Activated naive CD8-positive, alpha-beta T cell (primary cell): Measurements from ENCODE around the gene ATG7.

Source experiments
- H3K27ac Mint-ChIP-seq: one replicate; pipeline ENCODE4 v1.8.0; 2021; ENCODE audit warnings: mixed read lengths
- H3K27me3 Mint-ChIP-seq: one replicate; pipeline ENCODE4 v1.8.0; 2021; ENCODE audit warnings: mixed read lengths
- H3K36me3 Mint-ChIP-seq: one replicate; pipeline ENCODE4 v1.8.0; 2021; ENCODE audit warnings: mixed read lengths
- H3K4me1 Mint-ChIP-seq: one replicate; pipeline ENCODE4 v1.8.0; 2021; ENCODE audit warnings: low read depth, mixed read lengths
- H3K4me3 Mint-ChIP-seq: one replicate; pipeline ENCODE4 v1.8.0; 2021; ENCODE audit warnings: mild to moderate bottlenecking, mixed read lengths
- H3K9me3 Mint-ChIP-seq: one replicate; pipeline ENCODE4 v1.8.0; 2021; ENCODE audit warnings: low read depth, mixed read lengths

The ATG7 gene

DNA sequence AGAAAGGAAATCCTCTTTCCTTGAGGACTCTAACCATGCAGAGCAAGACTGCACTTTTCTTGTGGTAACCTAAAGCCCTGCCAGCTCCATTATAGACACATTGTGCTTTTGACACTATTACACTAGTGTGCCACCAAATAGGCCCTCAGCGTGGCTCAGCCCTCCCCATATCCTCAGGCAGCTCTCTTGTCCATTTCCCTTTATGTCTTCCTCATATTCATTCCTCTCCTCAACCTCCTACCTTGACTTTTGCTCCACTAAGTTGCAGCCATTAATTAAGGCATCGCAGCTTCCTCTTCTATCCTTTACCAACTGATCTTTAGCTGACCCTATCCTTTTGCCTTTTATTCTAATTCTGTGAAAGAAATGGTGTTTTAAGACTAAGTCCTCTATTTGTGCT is 3.7 kb downstream of the ATG7 start:
- Mint-ChIP-seq H3K27me3 (no peaks in the 10 kb centered on the region), H3K4me3 (peak overlapping the region; percentile 38), H3K9me3 (no peaks in the 10 kb centered on the region), H3K36me3 (peaks cover 28% of the 10 kb centered on the region), H3K4me1 (peaks cover 65% of the 10 kb centered on the region), H3K27ac (peak overlapping the region; percentile 47)

DNA sequence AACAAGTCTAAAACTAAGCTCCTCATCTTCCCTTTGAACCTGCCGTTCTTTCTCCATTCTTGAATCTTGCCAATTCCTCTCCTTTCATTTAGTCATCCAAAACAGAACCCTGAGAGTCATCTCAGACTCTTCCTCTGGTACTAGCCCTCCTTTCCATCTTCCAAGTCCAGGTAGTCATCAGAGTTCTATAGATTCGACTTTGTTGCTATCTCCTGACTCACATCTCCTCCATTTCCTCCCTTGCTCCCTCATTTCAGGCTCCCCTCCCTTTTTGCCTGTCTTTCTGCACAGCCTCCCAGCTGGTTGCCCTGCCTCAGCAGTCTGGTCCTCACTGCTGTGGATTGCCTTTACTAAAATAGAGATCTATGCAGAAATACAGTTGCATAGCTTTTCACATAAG is 4.7 kb downstream of the ATG7 start:
- no peaks in the 10 kb centered on the region for H3K9me3 Mint-ChIP-seq
- no peak overlapping the region for H3K4me3 Mint-ChIP-seq
- H3K36me3 Mint-ChIP-seq = peaks cover 28% of the 10 kb centered on the region
- H3K27me3 Mint-ChIP-seq = no peaks in the 10 kb centered on the region
- no peak overlapping the region for H3K27ac Mint-ChIP-seq
- peaks cover 64% of the 10 kb centered on the region for H3K4me1 Mint-ChIP-seq

DNA sequence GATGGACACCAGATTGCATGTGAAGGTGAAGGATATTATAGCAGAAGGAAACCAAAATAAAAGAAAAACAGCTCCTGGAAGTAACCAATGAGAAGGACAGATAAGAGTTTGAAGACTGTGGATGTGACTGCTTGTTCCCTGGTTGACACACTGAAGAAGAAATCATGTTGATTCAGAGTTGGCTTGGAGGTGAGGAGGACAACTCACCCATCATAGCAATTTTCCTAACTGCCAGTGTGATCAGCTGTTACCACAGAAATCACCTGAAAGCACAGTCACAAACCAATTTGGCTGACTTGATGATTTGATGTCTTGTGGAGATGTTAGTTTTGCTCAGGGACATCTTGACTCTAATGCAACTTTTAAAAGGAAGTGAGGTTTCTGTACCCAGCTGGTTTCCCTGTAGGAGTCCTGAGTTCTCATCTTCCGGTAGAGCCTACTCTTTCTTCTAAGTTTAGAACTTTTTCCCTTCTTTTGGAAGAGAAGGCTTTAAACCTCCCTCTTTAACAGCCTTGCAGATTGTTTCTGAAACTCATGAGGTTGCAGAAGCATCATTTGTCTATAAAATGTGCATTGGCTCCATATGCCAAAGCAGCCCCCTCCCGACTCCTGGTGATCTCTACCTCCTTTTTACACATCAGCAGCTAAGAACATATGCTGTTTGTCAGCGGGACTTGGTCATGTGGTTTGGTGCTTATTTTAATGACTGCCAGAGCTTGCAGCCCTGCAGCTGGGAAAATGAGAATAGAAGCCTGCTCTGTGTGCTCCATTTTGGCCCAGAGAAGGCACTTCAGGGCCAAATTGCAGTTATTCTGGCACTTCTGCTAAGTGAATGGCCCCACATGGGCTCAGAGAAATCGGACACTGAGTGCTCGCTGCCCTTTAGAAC is 10.3 kb downstream of the ATG7 start:
- Mint-ChIP-seq H3K4me1 (peaks cover 37% of the 10 kb centered on the region), H3K27ac (peak overlapping the region; percentile 41), H3K27me3 (no peaks in the 10 kb centered on the region), H3K4me3 (no peak overlapping the region), H3K9me3 (no peaks in the 10 kb centered on the region), H3K36me3 (peaks cover 17% of the 10 kb centered on the region)

DNA sequence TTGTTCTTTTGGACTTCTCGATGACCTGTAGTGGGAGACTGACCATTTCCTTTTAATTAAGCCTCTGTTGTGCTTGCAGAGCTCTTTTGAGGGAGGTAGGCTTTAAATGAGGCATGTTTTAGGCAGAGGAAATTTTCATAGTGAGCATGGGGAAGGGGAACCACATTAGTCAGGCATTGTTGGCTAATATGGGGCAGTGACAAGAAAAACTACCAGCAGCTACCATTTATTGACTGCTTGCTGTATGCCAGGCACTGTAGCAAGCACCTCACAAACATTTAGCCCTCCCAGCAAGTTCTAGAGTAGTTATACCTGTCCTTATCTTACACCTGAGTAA is 10.9 kb downstream of the ATG7 start:
- H3K27me3 Mint-ChIP-seq = no peaks in the 10 kb centered on the region
- H3K4me1 Mint-ChIP-seq = peaks cover 39% of the 10 kb centered on the region
- H3K36me3 Mint-ChIP-seq = peaks cover 14% of the 10 kb centered on the region
- no peaks in the 10 kb centered on the region for H3K9me3 Mint-ChIP-seq
- H3K27ac Mint-ChIP-seq = no peak overlapping the region
- H3K4me3 Mint-ChIP-seq = no peak overlapping the region

DNA sequence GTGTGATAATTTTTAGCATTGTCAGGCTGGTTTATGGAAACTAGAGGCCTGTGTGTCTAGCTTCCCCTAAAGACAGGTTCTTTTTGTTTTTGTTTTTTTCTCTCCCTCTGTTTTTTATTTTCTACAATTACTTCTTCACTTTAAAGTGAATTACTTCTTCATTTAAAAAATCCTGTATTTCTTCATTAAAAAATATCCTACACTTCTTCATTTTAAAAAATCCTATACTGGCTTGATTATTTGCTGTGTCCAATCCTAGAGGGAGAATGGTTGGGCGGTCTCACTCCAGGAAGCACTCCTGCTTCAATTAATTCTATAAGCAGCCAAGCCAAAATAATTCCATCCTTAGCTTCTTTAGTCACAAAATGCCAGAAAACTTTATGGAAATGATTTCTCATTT is 11.8 kb downstream of the ATG7 start:
- H3K27me3 Mint-ChIP-seq = no peaks in the 10 kb centered on the region
- H3K4me3 Mint-ChIP-seq = no peak overlapping the region
- peaks cover 40% of the 10 kb centered on the region for H3K4me1 Mint-ChIP-seq
- no peak overlapping the region for H3K27ac Mint-ChIP-seq
- peaks cover 9% of the 10 kb centered on the region for H3K36me3 Mint-ChIP-seq
- no peaks in the 10 kb centered on the region for H3K9me3 Mint-ChIP-seq

DNA sequence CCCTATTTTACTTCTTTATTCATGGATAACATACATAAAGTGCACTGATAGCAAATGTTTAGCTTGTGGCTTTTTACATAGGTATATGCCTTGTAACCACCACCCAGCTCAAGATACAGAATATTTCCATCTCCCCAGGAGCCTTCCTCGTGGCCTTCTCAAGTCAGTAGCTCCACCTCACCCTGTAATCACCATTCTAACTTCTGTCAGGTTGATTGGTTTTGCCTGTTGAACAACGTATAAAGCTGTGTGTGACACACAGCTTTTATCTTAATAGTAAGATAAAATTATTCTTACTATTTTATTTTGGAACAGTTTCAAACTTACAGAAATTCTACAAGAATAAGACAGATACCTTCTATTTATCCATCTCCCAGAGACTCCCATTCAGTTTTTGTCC is 13.3 kb downstream of the ATG7 start:
- Mint-ChIP-seq H3K9me3 (no peaks in the 10 kb centered on the region), H3K27me3 (no peaks in the 10 kb centered on the region), H3K27ac (no peak overlapping the region), H3K36me3 (peaks cover 14% of the 10 kb centered on the region), H3K4me3 (no peak overlapping the region), H3K4me1 (peaks cover 49% of the 10 kb centered on the region)

DNA sequence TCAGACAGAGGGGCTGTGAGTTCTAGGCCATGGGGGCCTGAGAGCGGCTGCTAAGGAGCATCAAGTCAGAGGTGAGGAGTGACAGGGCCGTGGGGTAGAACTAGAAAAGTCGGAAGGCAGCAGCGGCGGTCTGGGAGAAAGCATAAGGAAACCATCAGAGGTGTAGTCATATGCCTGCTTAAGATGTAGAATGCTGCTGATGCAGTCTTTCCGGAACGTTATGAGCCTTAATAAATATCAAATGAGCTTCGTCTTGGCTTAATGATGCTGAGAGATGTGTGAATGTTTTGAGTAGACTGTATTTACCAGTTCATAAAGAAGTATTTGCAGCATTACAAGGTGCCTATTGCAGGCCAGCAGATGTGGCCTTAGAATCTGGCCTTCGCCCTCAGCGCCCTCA is 15.2 kb downstream of the ATG7 start:
- Mint-ChIP-seq H3K27ac (peak overlapping the region; percentile 91), H3K4me1 (peaks cover 55% of the 10 kb centered on the region), H3K27me3 (no peaks in the 10 kb centered on the region), H3K4me3 (no peak overlapping the region), H3K9me3 (no peaks in the 10 kb centered on the region), H3K36me3 (peaks cover 22% of the 10 kb centered on the region)

DNA sequence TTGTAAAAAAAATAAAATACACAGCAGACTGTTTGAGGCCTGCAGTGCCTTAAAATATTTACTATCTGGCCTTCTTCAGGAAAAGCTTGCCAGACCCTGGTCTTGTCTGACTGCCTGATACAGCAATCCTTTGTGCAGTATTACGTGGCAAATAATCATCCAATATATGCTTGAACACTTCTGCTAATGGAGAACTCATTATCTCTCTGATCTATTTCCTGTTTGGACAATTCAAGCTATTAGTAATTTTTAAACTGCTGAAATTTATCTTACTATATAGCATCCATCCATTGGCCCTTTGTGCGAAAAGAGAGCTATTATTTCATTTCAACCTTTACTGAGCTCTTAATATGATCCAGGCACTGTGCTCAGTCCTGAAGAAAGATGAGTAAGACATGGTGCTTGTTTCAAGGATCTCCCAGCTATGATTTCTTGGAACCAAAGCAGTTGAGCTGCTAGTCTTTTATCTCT is 15.9 kb downstream of the ATG7 start:
- no peak overlapping the region for H3K4me3 Mint-ChIP-seq
- peaks cover 59% of the 10 kb centered on the region for H3K4me1 Mint-ChIP-seq
- H3K36me3 Mint-ChIP-seq = peaks cover 22% of the 10 kb centered on the region
- no peaks in the 10 kb centered on the region for H3K27me3 Mint-ChIP-seq
- no peaks in the 10 kb centered on the region for H3K9me3 Mint-ChIP-seq
- peak overlapping the region; percentile 92 for H3K27ac Mint-ChIP-seq

DNA sequence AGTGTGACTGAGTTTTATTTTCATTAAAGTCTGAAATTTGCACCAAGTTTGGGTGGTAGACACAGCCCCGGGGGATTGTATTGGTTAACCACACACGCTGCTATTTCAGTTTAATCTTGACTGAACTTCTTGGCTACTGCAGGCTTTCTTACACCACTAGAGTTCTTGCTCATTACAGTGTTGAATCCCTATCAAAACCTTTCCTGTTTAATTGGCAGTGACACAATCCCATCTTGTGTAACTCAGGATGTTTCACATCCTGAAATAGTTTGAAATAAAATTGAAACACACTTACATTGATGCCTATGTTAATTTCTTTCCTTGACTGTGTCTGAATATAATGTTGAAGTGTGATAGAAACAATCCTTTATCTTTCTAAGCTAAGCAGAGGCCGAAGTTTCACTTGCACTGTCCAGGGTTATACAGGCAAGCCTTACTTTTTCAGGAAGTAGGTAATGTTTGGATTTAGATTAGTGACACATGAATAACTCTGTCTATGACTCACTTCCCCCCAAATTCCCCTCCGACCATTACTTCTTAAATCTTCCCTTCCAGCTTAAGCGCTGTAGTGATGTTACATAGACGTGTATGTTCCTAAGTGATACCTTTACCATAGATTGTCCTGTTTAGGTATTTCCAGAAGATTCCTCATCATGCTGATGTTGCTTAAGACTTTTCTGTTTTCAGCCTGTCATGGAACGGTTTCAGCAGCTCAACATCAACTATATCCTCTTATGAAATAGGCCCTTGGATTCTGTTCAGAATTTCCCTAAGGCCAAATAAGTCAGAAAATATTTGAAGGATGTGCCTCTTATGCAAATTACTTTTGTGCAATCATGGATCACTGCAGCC is 16.8 kb downstream of the ATG7 start:
- Mint-ChIP-seq H3K27ac (peak overlapping the region; percentile 92), H3K9me3 (no peaks in the 10 kb centered on the region), H3K36me3 (peaks cover 22% of the 10 kb centered on the region), H3K4me3 (peak overlapping the region; percentile 67), H3K27me3 (no peaks in the 10 kb centered on the region), H3K4me1 (peaks cover 59% of the 10 kb centered on the region)

DNA sequence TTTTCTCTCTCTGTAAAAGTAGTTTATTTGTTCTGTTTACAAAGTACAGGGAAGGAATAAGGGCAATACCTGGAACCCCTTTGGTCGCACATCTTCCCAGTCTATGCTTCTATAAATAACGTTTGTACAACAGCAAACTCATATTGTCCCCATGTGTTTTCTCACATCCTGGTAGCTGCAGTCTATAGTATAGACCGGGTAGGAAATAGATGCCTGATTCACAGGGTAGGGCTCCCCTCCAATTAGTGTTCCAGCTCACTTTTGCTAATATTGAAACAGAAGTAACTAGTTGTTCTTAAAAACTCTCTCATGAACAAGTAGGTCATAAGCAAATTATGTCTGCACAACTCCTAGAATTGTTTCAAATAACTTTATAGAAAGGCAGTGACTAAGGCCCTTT is 17.7 kb downstream of the ATG7 start:
- H3K4me1 Mint-ChIP-seq = peaks cover 59% of the 10 kb centered on the region
- H3K36me3 Mint-ChIP-seq = peaks cover 22% of the 10 kb centered on the region
- H3K9me3 Mint-ChIP-seq = no peaks in the 10 kb centered on the region
- peak overlapping the region; percentile 92 for H3K27ac Mint-ChIP-seq
- H3K27me3 Mint-ChIP-seq = no peaks in the 10 kb centered on the region
- peak overlapping the region; percentile 53 for H3K4me3 Mint-ChIP-seq

DNA sequence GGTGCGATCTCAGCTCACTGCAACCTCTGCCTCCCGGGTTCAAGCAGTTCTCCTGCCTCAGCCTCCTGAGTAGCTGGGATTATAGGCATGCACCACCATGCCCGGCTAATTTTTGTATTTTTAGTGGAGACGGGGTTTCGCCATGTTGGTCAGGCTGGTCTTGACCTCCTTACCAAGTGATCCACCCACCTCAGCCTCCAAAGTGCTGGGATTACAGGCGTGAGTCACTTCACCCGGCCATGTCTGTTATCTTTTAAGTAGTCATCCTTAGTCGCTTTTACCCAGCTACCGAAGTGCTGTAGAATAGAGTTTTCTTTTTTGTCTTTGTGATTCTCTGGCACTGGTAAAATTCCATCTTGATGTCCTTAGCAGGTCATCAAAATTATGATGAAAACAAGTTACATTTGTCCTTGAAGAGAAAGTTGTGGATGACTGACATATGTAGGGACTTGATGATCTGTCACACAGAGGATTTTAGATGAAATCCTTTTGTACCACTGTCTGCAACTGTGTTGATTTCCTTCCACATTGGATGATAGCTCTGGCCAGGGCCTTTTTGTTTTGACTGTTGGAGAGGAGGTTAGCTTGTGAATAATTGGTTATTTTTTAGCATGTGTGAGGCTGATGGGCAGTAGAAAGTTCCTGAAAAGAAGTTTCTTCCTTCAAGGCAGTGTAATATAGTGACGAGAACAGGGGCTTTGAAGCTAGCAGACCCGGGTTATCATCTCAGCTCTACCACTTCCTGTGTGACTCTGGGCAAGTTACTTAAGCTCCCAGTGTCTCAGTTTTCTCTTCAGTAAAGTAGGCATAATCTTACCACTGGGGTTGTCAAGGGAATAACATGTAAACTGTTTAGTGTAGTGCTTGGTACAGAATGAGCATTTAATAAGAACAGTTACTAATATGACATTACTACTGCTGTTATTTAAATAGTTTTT is 18.8 kb downstream of the ATG7 start:
- Mint-ChIP-seq H3K27ac (peak overlapping the region; percentile 92), H3K27me3 (no peaks in the 10 kb centered on the region), H3K4me3 (peak overlapping the region; percentile 56), H3K36me3 (peaks cover 20% of the 10 kb centered on the region), H3K9me3 (no peaks in the 10 kb centered on the region), H3K4me1 (peaks cover 60% of the 10 kb centered on the region)

DNA sequence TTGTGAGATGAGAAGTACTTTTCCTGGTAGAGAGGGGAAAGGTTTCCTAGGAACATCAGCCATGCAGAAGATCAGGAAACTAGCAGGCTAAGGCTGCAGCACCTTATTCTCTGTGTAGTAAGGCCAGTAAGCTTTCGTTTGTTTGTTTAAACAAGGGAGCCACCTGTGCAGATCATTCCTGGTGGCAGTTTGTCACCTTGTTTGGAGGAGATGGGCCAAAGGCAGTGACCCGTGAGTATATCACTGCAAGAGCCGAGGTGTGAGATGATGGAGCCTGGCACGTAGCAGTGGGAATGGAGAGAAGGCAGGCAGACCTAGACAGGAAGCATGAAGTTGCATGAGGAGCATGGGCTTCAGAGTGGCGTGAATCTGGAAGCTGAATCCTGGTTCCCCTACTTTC is 19.6 kb downstream of the ATG7 start:
- Mint-ChIP-seq H3K36me3 (peaks cover 22% of the 10 kb centered on the region), H3K4me3 (peak overlapping the region; percentile 56), H3K9me3 (no peaks in the 10 kb centered on the region), H3K4me1 (peaks cover 57% of the 10 kb centered on the region), H3K27me3 (no peaks in the 10 kb centered on the region), H3K27ac (peak overlapping the region; percentile 92)

DNA sequence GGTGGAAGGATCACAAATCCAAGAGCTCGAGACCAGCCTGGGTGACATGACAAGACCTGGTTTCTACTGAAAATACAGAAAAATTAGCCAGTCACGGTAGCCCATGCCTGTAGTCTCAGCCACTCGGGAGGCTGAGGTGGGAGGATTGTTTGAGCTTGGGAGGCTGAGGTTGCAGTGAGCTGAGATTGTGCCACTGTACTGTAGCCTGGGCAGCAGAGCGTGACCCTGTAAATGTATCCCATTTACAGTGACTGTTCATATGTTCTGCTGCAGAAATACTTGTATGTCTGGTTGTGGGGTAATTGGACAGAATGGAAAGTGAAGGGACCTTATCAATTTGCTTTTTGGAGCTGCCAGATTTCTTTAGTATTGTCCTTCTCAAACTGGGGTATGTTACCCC is 24.9 kb downstream of the ATG7 start:
- peaks cover 12% of the 10 kb centered on the region for H3K4me1 Mint-ChIP-seq
- no peaks in the 10 kb centered on the region for H3K27me3 Mint-ChIP-seq
- no peaks in the 10 kb centered on the region for H3K9me3 Mint-ChIP-seq
- no peak overlapping the region for H3K27ac Mint-ChIP-seq
- peaks cover 12% of the 10 kb centered on the region for H3K36me3 Mint-ChIP-seq
- no peak overlapping the region for H3K4me3 Mint-ChIP-seq

DNA sequence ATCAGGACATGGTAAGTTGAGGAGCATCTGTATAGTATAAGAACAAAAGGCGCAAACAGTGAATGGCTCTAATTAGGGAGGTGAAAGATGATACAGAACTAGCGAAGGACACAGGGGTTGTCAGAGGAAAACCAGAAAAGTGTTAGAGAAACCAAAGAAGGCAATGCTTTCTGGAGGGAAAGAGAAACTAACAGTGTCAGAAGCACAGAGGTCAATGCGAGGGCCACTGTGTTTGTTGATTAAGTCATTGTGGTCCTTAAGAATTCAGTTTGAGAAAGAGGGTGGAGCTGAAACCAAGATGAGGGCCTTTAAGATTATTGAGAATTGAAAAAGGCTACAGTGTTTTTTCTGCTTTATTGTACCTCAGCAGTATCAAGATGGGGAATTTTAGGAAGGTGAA is 28.8 kb downstream of the ATG7 start:
- no peak overlapping the region for H3K4me3 Mint-ChIP-seq
- no peaks in the 10 kb centered on the region for H3K27me3 Mint-ChIP-seq
- H3K9me3 Mint-ChIP-seq = no peaks in the 10 kb centered on the region
- H3K4me1 Mint-ChIP-seq = peaks cover 16% of the 10 kb centered on the region
- H3K27ac Mint-ChIP-seq = no peak overlapping the region
- H3K36me3 Mint-ChIP-seq = peaks cover 23% of the 10 kb centered on the region
